Measurements from ENCODE around the gene MAGI2. TPM values are rescaled to one million over a fixed set of nuclear protein-coding genes. Genes with fewer than 3 reads are reported as not detected.

The MAGI2 gene
- total and polyA plus RNA-seq, 2 of the 13 experiments (the other 11 are each of a cell fraction or from before 2014, with no cell fraction given) = 1.5 to 3.8 TPM

DNA sequence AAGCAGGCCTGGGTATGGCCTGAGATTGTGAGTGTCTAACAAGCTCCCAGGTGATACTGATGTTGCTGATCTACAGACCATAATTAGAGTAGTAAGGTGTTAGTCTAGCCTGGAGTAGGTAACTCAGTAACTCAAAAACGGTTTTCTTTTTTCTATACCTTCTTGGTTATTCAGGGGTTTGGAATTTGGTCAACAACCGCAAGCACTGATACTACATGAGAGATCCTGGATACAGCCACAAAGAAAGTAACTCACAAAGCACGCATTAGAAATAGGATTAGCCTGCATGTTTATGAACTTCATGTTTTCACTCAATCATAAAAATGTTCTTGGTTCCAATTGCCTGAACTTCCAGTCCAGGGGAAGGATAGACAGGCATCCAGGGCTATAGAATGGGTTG lies 803.5 kb downstream of the MAGI2 start (continued):
- no peak for TF ChIP-seq SMARCC2 (IDR thresholded peaks at IDR 0.05)
- TF ChIP-seq KMT2A (CRISPR knock-in tag; IDR thresholded peaks at IDR 0.05) = no peak

DNA sequence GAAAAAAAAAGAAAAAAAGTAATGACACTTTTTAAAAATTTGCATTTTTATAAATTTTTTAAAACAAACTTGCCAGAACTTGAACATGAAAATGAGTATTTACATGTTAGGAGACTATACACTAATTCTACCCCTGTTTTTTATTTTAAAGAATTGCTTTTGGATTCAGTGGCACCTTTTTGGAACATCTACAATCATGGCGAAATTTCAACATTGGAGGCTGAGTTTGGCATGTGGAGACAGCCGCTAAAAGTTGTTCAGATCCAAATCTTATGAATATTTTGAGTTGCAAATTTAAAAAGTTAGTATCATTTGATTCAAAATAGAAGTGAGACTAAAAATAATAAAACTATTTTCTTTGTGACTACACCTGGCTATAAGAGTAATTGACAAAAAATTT lies 804.2 kb downstream of the MAGI2 start:
- H3K9me3 ChIP-seq (ENCODE audit: low read length) = no peaks in the 10 kb centered on the region
- no peak overlapping the region for H2AFZ ChIP-seq (ENCODE audit: low read length)
- H3K27ac ChIP-seq (ENCODE audit: extremely low read length, insufficient read depth, low read length) = no peak overlapping the region
- H3K36me3 ChIP-seq (replicated peaks in 1 of 2; ENCODE audit: control insufficient read depth in 1 of 2, insufficient read depth in 2 of 2, low read length in 2 of 2) = no peaks in the 10 kb centered on the region
- no peaks in the 10 kb centered on the region for H4K20me1 ChIP-seq (ENCODE audit: insufficient read depth, low read length)
- no peak for ATAC-seq
- no peak for FAIRE-seq
- H3K27me3 ChIP-seq (ENCODE audit: control insufficient read depth in 1 of 2, insufficient read depth in 2 of 2, low read length in 2 of 2) = no peaks in the 10 kb centered on the region
- no peak overlapping the region for H3K4me3 ChIP-seq (replicated peaks in 1 of 3; ENCODE audit: insufficient read depth in 1 of 3, low read depth in 2 of 3, low read length in 3 of 3)
- intact Hi-C loops (cut with micrococcal nuclease; ENCODE audit: unreplicated experiment) (no loop called here), in situ Hi-C loops (cut with HindIII; ENCODE audit: extremely low pct_ligation_motif_present, low pct_unique_long_range_greater_than_20kb) (no loop called here)
- no peaks in the 10 kb centered on the region for H3K79me2 ChIP-seq (ENCODE audit: insufficient read depth, low read length)
- no peak for DNase-seq (ENCODE audit: low spot score)
- H3K4me2 ChIP-seq (ENCODE audit: low read depth, low read length) = no peak overlapping the region
- no peak for TF ChIP-seq E2F1 (CRISPR knock-in tag; IDR thresholded peaks at IDR 0.05)
- no peak for TF ChIP-seq AKAP8 (CRISPR knock-in tag; IDR thresholded peaks at IDR 0.05)
- TF ChIP-seq ZNF616 (CRISPR knock-in tag; IDR thresholded peaks at IDR 0.05; ENCODE audit: low read depth) = no peak
- no peaks in the 10 kb centered on the region for H3K4me1 ChIP-seq (ENCODE audit: insufficient read depth, low read length)
- CTCF ChIA-PET (ENCODE audit: low intra/inter-chr PET ratio, low total read pairs) = no interaction called here
- WGBS (ENCODE audit: low lambda C conversion rate) = 37% methylated on average over 2 of the region's 2 CpGs
- POLR2A ChIA-PET = no interaction called here
- BruUV-seq (replicated peaks) = no TSS peak
- H3K9ac ChIP-seq (ENCODE audit: insufficient read depth, low read depth, low read length) = no peak overlapping the region

DNA sequence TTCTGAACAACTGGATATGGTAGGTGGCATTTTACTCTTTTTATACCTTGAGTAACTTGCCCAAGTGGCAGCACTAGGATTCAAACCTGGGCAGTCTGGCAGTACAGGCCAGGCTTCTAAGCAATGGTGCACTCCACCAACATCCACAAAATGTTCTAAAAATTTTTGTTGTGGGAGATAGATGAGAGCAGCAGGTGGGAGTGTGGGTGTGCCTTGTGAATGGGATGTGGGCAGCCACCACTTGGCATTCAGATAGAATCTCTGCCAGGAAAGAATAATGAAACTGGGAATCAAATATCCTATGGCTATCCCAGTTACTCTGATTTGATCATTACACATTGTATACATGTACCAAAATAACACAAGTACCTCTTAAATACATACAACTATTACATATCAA lies 810.7 kb downstream of the MAGI2 start:
- TF ChIP-seq REXO4 (CRISPR knock-in tag; IDR thresholded peaks at IDR 0.05; ENCODE audit: borderline replicate concordance) (no peak), ATM (IDR thresholded peaks at IDR 0.05; ENCODE audit: borderline replicate concordance) (no peak), SP4 (CRISPR knock-in tag; IDR thresholded peaks at IDR 0.05) (no peak)
- no peaks in the 10 kb centered on the region for H4K20me1 ChIP-seq (ENCODE audit: insufficient read depth, low read length)
- ChIA-PET POLR2A (no interaction called here), CTCF (ENCODE audit: low intra/inter-chr PET ratio, low total read pairs) (no interaction called here)
- H3K4me2 ChIP-seq (ENCODE audit: low read depth, low read length) = no peak overlapping the region
- no peak overlapping the region for H3K4me3 ChIP-seq (replicated peaks in 1 of 3; ENCODE audit: insufficient read depth in 1 of 3, low read depth in 2 of 3, low read length in 3 of 3)
- in situ Hi-C loops (cut with HindIII; ENCODE audit: extremely low pct_ligation_motif_present, low pct_unique_long_range_greater_than_20kb) (no loop called here), intact Hi-C loops (cut with micrococcal nuclease; ENCODE audit: unreplicated experiment) (no loop called here)
- no TSS peak for BruUV-seq (replicated peaks)
- no peaks in the 10 kb centered on the region for H3K79me2 ChIP-seq (ENCODE audit: insufficient read depth, low read length)
- no peak overlapping the region for H2AFZ ChIP-seq (ENCODE audit: low read length)
- DNase-seq (ENCODE audit: low spot score) (no peak), ATAC-seq (no peak), FAIRE-seq (no peak)
- H3K4me1 ChIP-seq (ENCODE audit: insufficient read depth, low read length) = no peaks in the 10 kb centered on the region
- no peaks in the 10 kb centered on the region for H3K9me3 ChIP-seq (ENCODE audit: low read length)
- no peaks in the 10 kb centered on the region for H3K36me3 ChIP-seq (replicated peaks in 1 of 2; ENCODE audit: control insufficient read depth in 1 of 2, insufficient read depth in 2 of 2, low read length in 2 of 2)
- H3K27ac ChIP-seq (ENCODE audit: extremely low read length, insufficient read depth, low read length) = no peak overlapping the region
- no peaks in the 10 kb centered on the region for H3K27me3 ChIP-seq (ENCODE audit: control insufficient read depth in 1 of 2, insufficient read depth in 2 of 2, low read length in 2 of 2)
- no peak overlapping the region for H3K9ac ChIP-seq (ENCODE audit: insufficient read depth, low read depth, low read length)
